ENCODE results near the gene KRTAP5-3. TPM values are rescaled to one million over a fixed set of nuclear protein-coding genes. Genes with fewer than 3 reads are reported as not detected.

The KRTAP5-3 gene
- total and polyA plus RNA-seq, 2 of the 8 experiments (the other 6 are each of a cell fraction or from before 2014, with no cell fraction given) = not detected

DNA sequence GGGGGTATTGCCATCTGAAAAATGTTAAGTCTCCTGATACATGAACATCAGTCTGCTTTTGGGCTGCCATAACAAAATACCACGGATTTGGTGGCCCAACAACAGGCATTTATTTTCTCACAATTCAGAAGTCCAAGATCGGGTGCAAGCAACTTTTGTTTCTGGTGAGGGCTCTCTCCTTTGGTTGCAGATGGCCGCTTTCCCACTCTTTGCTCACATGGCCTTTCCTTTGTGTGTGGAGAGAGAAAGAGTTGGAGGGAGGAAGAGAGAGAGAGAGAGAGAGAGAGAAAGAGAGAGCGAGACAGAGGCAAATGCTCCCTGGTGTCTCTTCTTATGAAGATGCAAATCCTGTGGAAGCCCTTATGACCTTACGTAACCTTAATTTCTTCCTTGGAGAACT lies 7.6 kb downstream of the KRTAP5-3 start:
- Histone ChIP-seq H3K79me1 (ENCODE audit: low read depth, low read length) (no peaks in the 10 kb centered on the region), H3K4me2 (ENCODE audit: insufficient read depth in 1 of 2, low read depth in 2 of 2, low read length in 2 of 2) (no peak overlapping the region), H2BK12ac (ENCODE audit: low read depth, low read length) (no peak overlapping the region), H3K9me3 (ENCODE audit: insufficient read depth in 2 of 2, low read depth in 1 of 2, low read length in 1 of 2) (peaks cover 0 to 4% of the 10 kb centered on the region in 2 experiments; a peak in 1 of 4 replicates), H3K18ac (ENCODE audit: extremely low read depth, low read length) (no peak overlapping the region), H3K56ac (replicated peaks; ENCODE audit: insufficient read length, low read depth, low read length) (no peak overlapping the region), H4K20me1 (replicated peaks in 1 of 2; ENCODE audit: control insufficient read depth in 1 of 2, insufficient read depth in 2 of 2, low read length in 2 of 2) (peaks cover 0 to 2% of the 10 kb centered on the region in 2 experiments), H2BK20ac (ENCODE audit: low read length) (no peak overlapping the region), H3K23ac (ENCODE audit: insufficient read length) (no peak overlapping the region), H2AFZ (ENCODE audit: low read length) (no peak overlapping the region), H3K9ac (replicated peaks in 1 of 4; ENCODE audit: extremely low read depth in 1 of 4, low read depth in 3 of 4, low read length in 3 of 4) (no peak overlapping the region), H3K14ac (ENCODE audit: insufficient read length) (no peak overlapping the region), H3K27ac (ENCODE audit: low read depth, low read length) (no peak overlapping the region), H3K36me3 (ENCODE audit: control insufficient read depth in 2 of 4, insufficient read depth in 4 of 4, low read length in 3 of 4) (no peaks in the 10 kb centered on the region), H4K5ac (ENCODE audit: insufficient read length, low read depth, low read length) (no peak overlapping the region), H2BK5ac (ENCODE audit: low read depth, low read length) (no peak overlapping the region), H2BK120ac (replicated peaks; ENCODE audit: low read depth, low read length) (no peak overlapping the region), H3K23me2 (ENCODE audit: low read depth, low read length) (peaks cover 2% of the 10 kb centered on the region; the same call in 1 of the 2 replicates), H3K4me1 (replicated peaks in 1 of 4; ENCODE audit: control insufficient read depth in 3 of 4, insufficient read depth in 4 of 4, low read length in 3 of 4) (peaks cover 2 to 12% (median 5%) of the 10 kb centered on the region in 4 experiments), H3K4me3 (ENCODE audit: extremely low read depth in 1 of 4, insufficient read depth in 2 of 4, low read depth in 3 of 4, low read length in 4 of 4) (no peak overlapping the region), H2AK5ac (ENCODE audit: low read depth, low read length) (no peak overlapping the region), H4K91ac (replicated peaks; ENCODE audit: insufficient read length, low read length) (no peak overlapping the region), H3K27me3 (replicated peaks in 1 of 4; ENCODE audit: control insufficient read depth in 3 of 4, extremely low read depth in 1 of 4, insufficient read depth in 3 of 4, low read length in 3 of 4) (peaks cover 0 to 4% (median 0%) of the 10 kb centered on the region in 4 experiments; a peak in 1 of 7 replicates), H3K79me2 (ENCODE audit: control insufficient read depth in 1 of 2, insufficient read depth in 2 of 2, low read length in 2 of 2) (no peaks in the 10 kb centered on the region), H3K4ac (replicated peaks; ENCODE audit: insufficient read length, low read depth, low read length) (no peak overlapping the region), H2BK15ac (ENCODE audit: low read length) (no peak overlapping the region), H4K8ac (ENCODE audit: extremely low read depth, insufficient read depth, low read length) (no peak overlapping the region)
- peak; percentile 42 for FAIRE-seq
- CTCF ChIA-PET (ENCODE audit: partially characterized antibody) = interaction anchor here (0.8 to 2.0 kb wide), 2 partner anchors 39 to 233 kb away, joined by 4 to 7 read pairs; no protein-coding TSS in a partner anchor
- 69% methylated on average over 5 of the region's 5 CpGs; no CpG with 5 or more reads in 1 of the 2 experiments for WGBS, 2 experiments (ENCODE audit: extremely low coverage in 1 of 2, insufficient coverage in 1 of 2, insufficient read length in 1 of 2, insufficient replicate concordance in 2 of 2, low coverage in 1 of 2, low lambda C conversion rate in 2 of 2, missing lambda C conversion rate in 1 of 2)
- TF ChIP-seq, protein P1, sequence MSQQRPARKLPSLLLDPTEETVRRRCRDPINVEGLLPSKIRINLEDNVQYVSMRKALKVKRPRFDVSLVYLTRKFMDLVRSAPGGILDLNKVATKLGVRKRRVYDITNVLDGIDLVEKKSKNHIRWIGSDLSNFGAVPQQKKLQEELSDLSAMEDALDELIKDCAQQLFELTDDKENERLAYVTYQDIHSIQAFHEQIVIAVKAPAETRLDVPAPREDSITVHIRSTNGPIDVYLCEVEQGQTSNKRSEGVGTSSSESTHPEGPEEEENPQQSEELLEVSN (IDR thresholded peaks at IDR 0.05) = peak; percentile 56; the same call in 1 of the 2 replicates
- no peak for TF ChIP-seq RAD21 (IDR thresholded peaks at IDR 0.05 in 1 of 2, conservative IDR thresholded peaks at IDR 0.05 in 1 of 2; ENCODE audit: low read depth in 2 of 2, low read length in 2 of 2)
- no peak for DNase-seq (ENCODE audit: low read depth in 1 of 2, low spot score in 2 of 2)
- POLR2A ChIA-PET (ENCODE audit: partially characterized antibody) = no interaction called here

All from H1 (cell line).